HG02840 (cell line): ENCODE measurements around the gene MMP2.

Experiments
- ATAC-seq: cut with Tn5 transposase; IDR thresholded peaks from one replicate; pipeline ENCODE4 v1.9.1; 2021; ENCODE audit warnings: mild to moderate bottlenecking, moderate library complexity, moderate number of reproducible peaks; ENCODE audit not compliant: unreplicated experiment, low FRiP score

The MMP2 gene

GRCh38 chr16:55491691-55492090 is 12.7 kb downstream of the MMP2 start:
- no peak for ATAC-seq

DNA sequence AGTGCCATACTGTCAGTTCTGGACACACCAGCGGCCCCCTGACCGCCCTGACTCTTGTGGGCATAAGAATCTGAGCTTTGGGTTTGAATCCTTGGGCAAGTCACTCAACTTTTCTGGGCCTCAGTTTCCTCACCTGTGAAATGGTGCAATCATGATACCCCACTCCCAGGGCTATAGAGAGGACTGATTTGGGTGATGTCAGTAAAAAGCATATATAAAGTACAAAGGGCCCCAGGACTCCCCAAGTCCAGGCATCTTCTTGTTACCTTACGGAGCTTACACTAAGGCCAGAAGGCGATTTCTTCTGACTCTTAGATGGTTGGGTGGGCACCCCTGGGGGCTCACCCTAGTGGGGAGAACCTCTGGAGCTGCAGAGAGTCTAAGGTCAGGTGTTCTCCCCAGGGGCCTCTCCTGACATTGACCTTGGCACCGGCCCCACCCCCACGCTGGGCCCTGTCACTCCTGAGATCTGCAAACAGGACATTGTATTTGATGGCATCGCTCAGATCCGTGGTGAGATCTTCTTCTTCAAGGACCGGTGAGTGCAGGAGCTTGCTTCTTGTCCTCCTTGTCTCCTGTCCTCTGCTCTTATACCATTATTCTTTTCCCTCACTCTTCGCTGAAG is 13.9 kb downstream of the MMP2 start:
- ATAC-seq = no peak

DNA sequence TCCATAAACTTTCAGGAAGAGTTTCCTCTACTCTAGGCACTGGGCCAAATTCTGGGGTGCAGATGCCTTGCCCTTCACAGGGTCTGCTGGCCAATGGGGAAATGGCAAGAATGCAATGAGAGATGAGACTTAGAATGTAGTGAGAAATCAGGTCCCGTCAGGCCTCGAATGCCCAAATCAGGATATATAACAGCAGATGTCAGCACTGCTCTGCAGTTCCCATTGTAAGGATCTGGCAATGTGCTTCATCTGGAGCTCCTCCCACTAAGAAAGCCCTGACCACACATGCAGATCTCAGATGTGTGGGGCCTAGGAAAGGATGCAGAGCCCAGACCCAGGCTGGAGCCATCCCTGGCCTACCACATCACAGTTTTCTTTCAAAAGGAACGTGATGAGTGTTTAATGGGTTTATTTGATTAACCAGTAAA is 16.0 kb downstream of the MMP2 start:
- ATAC-seq = no peak

DNA sequence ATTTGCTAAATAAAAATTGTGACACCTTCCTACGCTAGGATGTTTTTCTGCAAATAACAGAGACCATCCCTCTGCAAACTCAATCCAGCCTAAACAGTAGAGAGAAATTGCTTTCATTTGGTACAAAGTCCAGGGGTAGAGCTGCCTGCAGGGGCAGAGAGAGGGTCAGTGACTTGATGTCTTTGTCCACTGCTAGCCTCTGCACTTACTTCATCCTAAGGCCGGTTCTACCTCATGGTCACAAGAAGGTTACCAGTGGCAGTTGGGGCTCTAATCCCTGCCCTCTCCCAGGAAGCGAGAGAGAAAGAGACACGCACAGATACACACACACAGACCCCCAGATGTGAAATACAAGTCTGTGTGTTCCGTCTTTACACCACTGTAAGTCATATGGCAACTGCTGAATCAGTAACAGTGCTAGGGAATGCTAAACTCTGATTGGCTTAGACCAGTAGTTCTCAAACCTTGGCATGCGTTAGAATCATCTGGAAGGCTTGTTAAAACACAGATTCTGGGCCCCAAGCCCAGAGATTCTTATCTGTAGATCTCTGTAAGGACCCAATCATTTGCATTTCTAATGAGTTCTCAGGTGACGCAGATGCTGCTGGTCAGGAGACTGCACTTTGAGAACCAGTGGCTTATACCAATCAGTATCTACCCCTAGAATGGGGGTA is 16.8 kb downstream of the MMP2 start:
- no peak for ATAC-seq

DNA sequence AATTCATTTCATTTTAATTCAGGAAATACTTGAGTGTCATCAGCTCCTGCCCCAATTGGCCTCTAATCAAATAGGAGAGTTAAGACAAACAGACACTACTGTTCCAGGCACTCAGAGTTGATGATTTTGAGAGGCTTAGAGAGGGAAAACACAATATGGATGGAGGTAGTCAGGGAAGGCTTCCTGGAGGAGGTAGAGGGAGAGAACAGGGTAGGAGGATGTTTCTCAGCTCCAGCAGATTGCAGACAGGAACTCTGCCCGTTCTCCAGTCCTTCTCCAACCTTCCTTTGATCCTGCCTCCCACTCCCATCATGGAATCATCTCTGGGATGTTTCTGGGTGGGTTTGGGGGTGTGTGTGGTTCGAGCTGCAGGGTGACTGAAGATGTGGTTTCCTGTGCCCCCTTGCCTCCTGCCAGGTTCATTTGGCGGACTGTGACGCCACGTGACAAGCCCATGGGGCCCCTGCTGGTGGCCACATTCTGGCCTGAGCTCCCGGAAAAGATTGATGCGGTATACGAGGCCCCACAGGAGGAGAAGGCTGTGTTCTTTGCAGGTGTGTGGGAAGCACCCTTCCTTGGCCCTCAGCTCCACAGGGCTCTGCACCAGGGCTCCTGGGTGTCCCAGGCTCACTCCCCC is 17.6 kb downstream of the MMP2 start:
- ATAC-seq = no peak

DNA sequence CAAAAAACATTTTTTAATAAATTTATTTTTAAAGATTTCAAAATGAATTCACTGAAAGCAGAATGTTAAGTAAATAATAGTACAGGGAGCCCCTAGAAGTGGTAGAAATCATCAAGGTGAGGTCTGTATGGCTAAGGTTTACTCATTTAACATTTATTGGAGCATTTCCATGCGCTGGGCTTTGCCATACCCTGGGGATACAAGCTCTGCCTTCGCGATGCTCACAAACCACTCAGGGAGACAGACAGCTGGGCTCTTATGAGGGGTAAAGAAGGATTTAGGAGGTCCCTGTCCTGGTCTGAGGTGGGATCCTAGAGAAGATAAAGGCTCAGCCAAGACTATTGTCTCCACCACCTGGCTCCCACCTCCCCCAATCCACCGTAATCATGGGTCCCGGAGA is 18.6 kb downstream of the MMP2 start:
- ATAC-seq = no peak

DNA sequence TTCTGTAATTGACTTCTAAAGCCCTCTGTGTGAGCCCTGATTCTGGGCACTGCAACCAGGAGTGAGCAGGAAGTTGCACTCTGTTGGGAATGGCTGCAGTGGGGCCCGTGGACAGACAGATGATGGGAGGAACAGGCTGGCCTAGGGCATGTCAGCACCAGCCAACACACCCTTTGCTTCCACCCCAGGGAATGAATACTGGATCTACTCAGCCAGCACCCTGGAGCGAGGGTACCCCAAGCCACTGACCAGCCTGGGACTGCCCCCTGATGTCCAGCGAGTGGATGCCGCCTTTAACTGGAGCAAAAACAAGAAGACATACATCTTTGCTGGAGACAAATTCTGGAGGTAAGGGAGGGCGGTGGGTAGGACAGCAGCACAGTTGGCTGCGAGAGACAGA is 19.1 kb downstream of the MMP2 start:
- no peak for ATAC-seq

- ATAC-seq = no peak
Observed at GRCh38 chr16:55499281-55499680, 20.3 kb downstream of the MMP2 start.

GRCh38 chr16:55499951-55500529 is 21.0 kb downstream of the MMP2 start:
- no peak for ATAC-seq

DNA sequence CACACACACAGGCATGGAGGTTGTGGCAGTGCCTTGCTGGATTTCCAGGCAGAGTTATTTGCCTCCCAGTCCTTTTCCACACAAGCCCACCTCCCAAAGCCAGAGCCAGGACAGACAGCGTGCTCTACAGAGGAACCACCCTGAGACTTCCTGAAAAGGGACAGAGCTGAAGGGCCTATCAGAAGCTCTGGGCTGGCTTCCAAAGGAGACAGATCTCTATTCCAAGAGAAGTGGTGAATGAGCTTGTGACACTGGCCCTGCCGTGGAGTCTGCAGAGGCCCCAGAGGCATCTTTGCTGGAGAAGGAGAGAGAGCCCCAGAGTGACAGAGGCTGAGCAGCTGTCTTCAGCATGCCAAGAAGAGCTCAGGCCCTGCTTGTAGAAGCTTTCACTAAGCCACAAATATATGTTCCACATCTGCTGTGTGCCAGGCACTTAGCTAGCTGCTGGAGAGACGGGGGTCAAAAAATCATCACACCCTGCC is 21.6 kb downstream of the MMP2 start:
- ATAC-seq = no peak

- ATAC-seq = no peak
Observed at GRCh38 chr16:55501549-55502322, 22.7 kb downstream of the MMP2 start.

DNA sequence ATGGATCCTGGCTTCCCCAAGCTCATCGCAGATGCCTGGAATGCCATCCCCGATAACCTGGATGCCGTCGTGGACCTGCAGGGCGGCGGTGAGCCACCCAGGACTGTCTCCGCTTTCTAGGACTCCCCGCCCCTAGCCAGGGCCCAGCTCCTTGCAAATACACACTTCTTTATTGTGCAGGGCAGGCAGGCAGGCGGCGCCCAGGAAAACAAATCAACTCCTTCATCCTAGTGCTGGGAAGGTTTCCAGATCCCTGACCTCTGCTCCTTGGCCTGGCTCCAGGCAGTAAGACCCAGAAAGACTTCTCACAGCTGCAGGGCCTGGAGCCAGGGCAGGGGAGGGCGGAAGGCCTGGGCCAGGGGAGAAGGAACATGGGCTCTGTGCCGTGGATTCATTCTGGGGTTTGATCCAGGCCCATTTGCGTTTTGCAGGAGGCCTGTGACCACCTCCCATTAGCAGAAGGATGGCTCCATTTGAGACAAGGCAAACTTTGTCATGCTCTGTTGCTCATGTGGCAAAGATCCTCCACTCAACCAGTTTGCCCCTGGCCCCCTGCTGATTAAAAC is 23.9 kb downstream of the MMP2 start:
- ATAC-seq = no peak

GRCh38 chr16:55503726-55504550 is 24.9 kb downstream of the MMP2 start:
- no peak for ATAC-seq

DNA sequence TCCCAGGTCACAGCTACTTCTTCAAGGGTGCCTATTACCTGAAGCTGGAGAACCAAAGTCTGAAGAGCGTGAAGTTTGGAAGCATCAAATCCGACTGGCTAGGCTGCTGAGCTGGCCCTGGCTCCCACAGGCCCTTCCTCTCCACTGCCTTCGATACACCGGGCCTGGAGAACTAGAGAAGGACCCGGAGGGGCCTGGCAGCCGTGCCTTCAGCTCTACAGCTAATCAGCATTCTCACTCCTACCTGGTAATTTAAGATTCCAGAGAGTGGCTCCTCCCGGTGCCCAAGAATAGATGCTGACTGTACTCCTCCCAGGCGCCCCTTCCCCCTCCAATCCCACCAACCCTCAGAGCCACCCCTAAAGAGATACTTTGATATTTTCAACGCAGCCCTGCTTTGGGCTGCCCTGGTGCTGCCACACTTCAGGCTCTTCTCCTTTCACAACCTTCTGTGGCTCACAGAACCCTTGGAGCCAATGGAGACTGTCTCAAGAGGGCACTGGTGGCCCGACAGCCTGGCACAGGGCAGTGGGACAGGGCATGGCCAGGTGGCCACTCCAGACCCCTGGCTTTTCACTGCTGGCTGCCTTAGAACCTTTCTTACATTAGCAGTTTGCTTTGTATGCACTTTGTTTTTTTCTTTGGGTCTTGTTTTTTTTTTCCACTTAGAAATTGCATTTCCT is 26.5 kb downstream of the MMP2 start:
- no peak for ATAC-seq

DNA sequence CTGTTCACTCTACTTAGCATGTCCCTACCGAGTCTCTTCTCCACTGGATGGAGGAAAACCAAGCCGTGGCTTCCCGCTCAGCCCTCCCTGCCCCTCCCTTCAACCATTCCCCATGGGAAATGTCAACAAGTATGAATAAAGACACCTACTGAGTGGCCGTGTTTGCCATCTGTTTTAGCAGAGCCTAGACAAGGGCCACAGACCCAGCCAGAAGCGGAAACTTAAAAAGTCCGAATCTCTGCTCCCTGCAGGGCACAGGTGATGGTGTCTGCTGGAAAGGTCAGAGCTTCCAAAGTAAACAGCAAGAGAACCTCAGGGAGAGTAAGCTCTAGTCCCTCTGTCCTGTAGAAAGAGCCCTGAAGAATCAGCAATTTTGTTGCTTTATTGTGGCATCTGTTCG is 27.1 kb downstream of the MMP2 start:
- ATAC-seq = no peak

DNA sequence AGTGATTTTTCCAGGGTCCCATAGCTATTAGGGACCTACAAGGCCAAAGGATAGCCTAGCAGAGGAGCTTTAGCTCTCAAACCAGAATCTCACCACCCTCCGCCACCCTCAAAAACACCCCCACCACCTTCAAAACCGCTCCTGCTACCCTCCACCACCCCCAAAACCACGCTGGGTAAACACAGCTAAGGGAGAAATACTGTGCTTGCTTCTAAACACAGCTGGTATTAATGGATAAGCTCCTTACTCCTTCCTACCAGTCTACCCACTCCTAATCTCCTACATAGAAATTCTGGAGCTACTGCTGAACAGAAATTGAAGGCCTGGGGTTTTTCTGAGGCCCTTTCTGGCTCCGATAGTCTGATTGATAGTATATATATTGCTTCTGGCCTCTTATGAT is 27.7 kb downstream of the MMP2 start:
- ATAC-seq = no peak

- ATAC-seq = no peak
Observed at GRCh38 chr16:55508271-55508921, 29.4 kb downstream of the MMP2 start.
